ENCODE data around the gene C11orf24.
A peak's percentile ranks its signal among the peaks of the same experiment; 100 is the strongest.

C11orf24 gene

GRCh38 chr11:68271781-68272608 lies at the start of gene C11orf24:
Gene C11orf24 (minus strand): TSS chr11:68271973. CDS start chr11:68263767, 8,206 bp downstream.
- Histone ChIP-seq H3K9me3 (ENCODE audit: low read length) (no peaks in the 10 kb centered on the region), H3K36me3 (ENCODE audit: insufficient read depth, low read length) (peaks cover 12% of the 10 kb centered on the region), H3K4me1 (ENCODE audit: insufficient read depth, low read length) (peaks cover 20% of the 10 kb centered on the region), H3K27me3 (ENCODE audit: control insufficient read depth in 1 of 2, insufficient read depth in 2 of 2, low read length in 2 of 2) (no peaks in the 10 kb centered on the region), H3K4me3 (ENCODE audit: low read depth in 1 of 2, low read length in 2 of 2) (peak within 1 kb of the TSS; percentile 81 to 87), H3K27ac (ENCODE audit: low read depth, low read length) (peak within 1 kb of the TSS; percentile 91), H3K9ac (ENCODE audit: low read length) (peak within 1 kb of the TSS; percentile 85)

- Histone ChIP-seq H3K9ac (ENCODE audit: low read length) (no peak overlapping the region), H3K27ac (ENCODE audit: low read depth, low read length) (peak overlapping the region; percentile 68), H3K9me3 (ENCODE audit: low read length) (no peaks in the 10 kb centered on the region), H3K36me3 (ENCODE audit: insufficient read depth, low read length) (no peaks in the 10 kb centered on the region), H3K4me3 (ENCODE audit: low read depth in 1 of 2, low read length in 2 of 2) (peak overlapping the region in 1 of 2 donors; percentile 27), H3K27me3 (ENCODE audit: control insufficient read depth in 1 of 2, insufficient read depth in 2 of 2, low read length in 2 of 2) (no peaks in the 10 kb centered on the region), H3K4me1 (ENCODE audit: insufficient read depth, low read length) (peaks cover 46% of the 10 kb centered on the region)
Measured at GRCh38 chr11:68317147-68317785, 45.5 kb upstream of the C11orf24 start.

GRCh38 chr11:68315171-68315920 lies 43.6 kb upstream of the C11orf24 start:
- Histone ChIP-seq H3K27ac (ENCODE audit: low read depth, low read length) (peak overlapping the region; percentile 93), H3K9ac (ENCODE audit: low read length) (peak overlapping the region; percentile 12), H3K4me1 (ENCODE audit: insufficient read depth, low read length) (peaks cover 34% of the 10 kb centered on the region)

GRCh38 chr11:68314203-68315170 lies 42.7 kb upstream of the C11orf24 start:
- H3K27ac ChIP-seq (ENCODE audit: low read depth, low read length) = peak overlapping the region; percentile 93
- no peaks in the 10 kb centered on the region for H3K27me3 ChIP-seq (ENCODE audit: control insufficient read depth in 1 of 2, insufficient read depth in 2 of 2, low read length in 2 of 2)
- H3K4me1 ChIP-seq (ENCODE audit: insufficient read depth, low read length) = peaks cover 34% of the 10 kb centered on the region
- no peaks in the 10 kb centered on the region for H3K9me3 ChIP-seq (ENCODE audit: low read length)
- H3K9ac ChIP-seq (ENCODE audit: low read length) = peak overlapping the region; percentile 12
- H3K36me3 ChIP-seq (ENCODE audit: insufficient read depth, low read length) = no peaks in the 10 kb centered on the region
- H3K4me3 ChIP-seq (ENCODE audit: low read depth in 1 of 2, low read length in 2 of 2) = peak overlapping the region; percentile 58 to 69

More at GRCh38 chr11:68315171-68315920, 43.6 kb upstream of the C11orf24 start:
- no peaks in the 10 kb centered on the region for H3K9me3 ChIP-seq (ENCODE audit: low read length)
- H3K27me3 ChIP-seq (ENCODE audit: control insufficient read depth in 1 of 2, insufficient read depth in 2 of 2, low read length in 2 of 2) = no peaks in the 10 kb centered on the region
- peak overlapping the region; percentile 36 to 69 for H3K4me3 ChIP-seq (ENCODE audit: low read depth in 1 of 2, low read length in 2 of 2)
- no peaks in the 10 kb centered on the region for H3K36me3 ChIP-seq (ENCODE audit: insufficient read depth, low read length)

GRCh38 chr11:68313574-68314202 lies 41.9 kb upstream of the C11orf24 start:
- Histone ChIP-seq H3K36me3 (ENCODE audit: insufficient read depth, low read length) (no peaks in the 10 kb centered on the region), H3K9ac (ENCODE audit: low read length) (peak overlapping the region; percentile 58), H3K4me3 (ENCODE audit: low read depth in 1 of 2, low read length in 2 of 2) (peak overlapping the region; percentile 58 to 69), H3K27me3 (ENCODE audit: control insufficient read depth in 1 of 2, insufficient read depth in 2 of 2, low read length in 2 of 2) (no peaks in the 10 kb centered on the region), H3K27ac (ENCODE audit: low read depth, low read length) (peak overlapping the region; percentile 93), H3K4me1 (ENCODE audit: insufficient read depth, low read length) (peaks cover 34% of the 10 kb centered on the region), H3K9me3 (ENCODE audit: low read length) (no peaks in the 10 kb centered on the region)

- H3K27me3 ChIP-seq (ENCODE audit: control insufficient read depth in 1 of 2, insufficient read depth in 2 of 2, low read length in 2 of 2) = no peaks in the 10 kb centered on the region
- H3K27ac ChIP-seq (ENCODE audit: low read depth, low read length) = peak overlapping the region; percentile 93
- peak overlapping the region; percentile 58 for H3K9ac ChIP-seq (ENCODE audit: low read length)
- peak overlapping the region; percentile 58 to 69 for H3K4me3 ChIP-seq (ENCODE audit: low read depth in 1 of 2, low read length in 2 of 2)
- no peaks in the 10 kb centered on the region for H3K36me3 ChIP-seq (ENCODE audit: insufficient read depth, low read length)
- peaks cover 34% of the 10 kb centered on the region for H3K4me1 ChIP-seq (ENCODE audit: insufficient read depth, low read length)
- H3K9me3 ChIP-seq (ENCODE audit: low read length) = no peaks in the 10 kb centered on the region
Measured at GRCh38 chr11:68312780-68313573, 41.2 kb upstream of the C11orf24 start.

- Histone ChIP-seq H3K27ac (ENCODE audit: low read depth, low read length) (peak within 1 kb of the TSS; percentile 93), H3K27me3 (ENCODE audit: control insufficient read depth in 1 of 2, insufficient read depth in 2 of 2, low read length in 2 of 2) (no peaks in the 10 kb centered on the region), H3K36me3 (ENCODE audit: insufficient read depth, low read length) (no peaks in the 10 kb centered on the region), H3K4me1 (ENCODE audit: insufficient read depth, low read length) (peaks cover 30% of the 10 kb centered on the region), H3K4me3 (ENCODE audit: low read depth in 1 of 2, low read length in 2 of 2) (peak within 1 kb of the TSS; percentile 58 to 69), H3K9ac (ENCODE audit: low read length) (peak within 1 kb of the TSS; percentile 58), H3K9me3 (ENCODE audit: low read length) (no peaks in the 10 kb centered on the region)
Measured at GRCh38 chr11:68312117-68312779, 40.5 kb upstream of the C11orf24 start, which contains the start of gene LRP5. Gene LRP5 (plus strand): TSS chr11:68312591. CDS start chr11:68312715, 124 bp downstream.

- Histone ChIP-seq H3K36me3 (ENCODE audit: insufficient read depth, low read length) (no peaks in the 10 kb centered on the region), H3K9ac (ENCODE audit: low read length) (no peak overlapping the region), H3K27ac (ENCODE audit: low read depth, low read length) (peak overlapping the region; percentile 56), H3K4me3 (ENCODE audit: low read depth in 1 of 2, low read length in 2 of 2) (peak overlapping the region in 1 of 2 donors; percentile 41), H3K9me3 (ENCODE audit: low read length) (no peaks in the 10 kb centered on the region), H3K4me1 (ENCODE audit: insufficient read depth, low read length) (peaks cover 22% of the 10 kb centered on the region), H3K27me3 (ENCODE audit: control insufficient read depth in 1 of 2, insufficient read depth in 2 of 2, low read length in 2 of 2) (no peaks in the 10 kb centered on the region)
Measured at GRCh38 chr11:68311160-68312116, 39.7 kb upstream of the C11orf24 start.

Data from muscle layer of colon (tissue), 2 donors.